IMR-90 (cell line): Measurements from ENCODE around the gene NOX1. TPM values are rescaled to one million over a fixed set of nuclear protein-coding genes. Genes with fewer than 3 reads are reported as not detected.

Experiments used
- ATAC-seq: fragments of 200-7000 bp; cut with Tn5 transposase; 2 replicates; pipeline ENCODE4 v1.9.1; 2020; ENCODE audit warnings: low read depth, mild to moderate bottlenecking, moderate library complexity
- BruUV-seq: library from RNA; stranded (reverse); fragments of 400-500 nt; replicated peaks from 2 replicates; lab custom pipeline; 2021; lab: Mats Ljungman, UMichigan
- CTCF ChIA-PET: fragments of 300-600 bp; formaldehyde crosslinking; extraction: SDS; loops from one replicate; lab custom pipeline; 2021; ENCODE audit warnings: antibody characterized with exemption; lab: Yijun Ruan, JAX
- POLR2A ChIA-PET: fragments of 300-600 bp; sonication (Branson Sonifier 250); formaldehyde crosslinking; loops from one replicate; lab custom pipeline; 2022; ENCODE audit warnings: antibody characterized with exemption; ENCODE audit not compliant: unreplicated experiment; lab: Charles Lee
- DNase-seq: peaks from one replicate; pipeline ENCODE4 v3.0.0; 2013
- H2AFZ ChIP-seq: replicated peaks from 2 replicates; pipeline ENCODE3; 2013; ENCODE audit warnings: low read length, mild to moderate bottlenecking; ENCODE audit not compliant: poor library complexity
- H2AK5ac ChIP-seq: 2 replicates; pipeline ENCODE4 v1.6.1; 2013; ENCODE audit warnings: low read depth, low read length, inconsistent platforms
- H2AK9ac ChIP-seq: replicated peaks from 2 replicates; pipeline ENCODE3; 2013; ENCODE audit warnings: mild to moderate bottlenecking, low read depth, low read length, moderate library complexity; ENCODE audit not compliant: poor library complexity
- H2BK120ac ChIP-seq: 2 replicates; pipeline ENCODE4 v1.6.1; 2013; ENCODE audit warnings: low read depth, low read length, inconsistent platforms
- H2BK15ac ChIP-seq: 3 replicates; pipeline ENCODE4 v1.6.1; 2013; ENCODE audit warnings: low read depth, low read length, inconsistent platforms
- H2BK20ac ChIP-seq: 2 replicates; pipeline ENCODE4 v1.6.1; 2013; ENCODE audit warnings: low read depth, mild to moderate bottlenecking, inconsistent platforms, low read length, moderate library complexity
- H2BK5ac ChIP-seq: 2 replicates; pipeline ENCODE4 v1.6.1; 2013; ENCODE audit warnings: mild to moderate bottlenecking, low read depth, low read length, inconsistent platforms; ENCODE audit not compliant: poor library complexity, severe bottlenecking
- H3K14ac ChIP-seq: replicated peaks from 2 replicates; pipeline ENCODE4 v1.6.1; 2013; ENCODE audit warnings: low read depth, low read length, inconsistent platforms
- H3K18ac ChIP-seq: 2 replicates; pipeline ENCODE4 v1.6.1; 2013; ENCODE audit warnings: low read depth, low read length, control low read depth
- H3K23ac ChIP-seq: 2 replicates; pipeline ENCODE4 v1.6.1; 2013; ENCODE audit warnings: low read depth, low read length, inconsistent platforms
- H3K27ac ChIP-seq: 2 replicates; pipeline ENCODE4 v1.5.1; 2013; ENCODE audit warnings: mild to moderate bottlenecking, control low read depth, low read length; ENCODE audit not compliant: insufficient read depth
- H3K27me3 ChIP-seq: 2 replicates; pipeline ENCODE4 v1.6.1; 2013; ENCODE audit warnings: low read length; ENCODE audit not compliant: control insufficient read depth, insufficient read depth
- H3K36me3 ChIP-seq: 2 replicates; pipeline ENCODE4 v1.6.1; 2013; ENCODE audit warnings: low read length, mixed read lengths; ENCODE audit not compliant: control insufficient read depth, insufficient read depth
- H3K4ac ChIP-seq: 2 replicates; pipeline ENCODE4 v1.6.1; 2013; ENCODE audit warnings: low read depth, low read length, inconsistent platforms
- H3K4me1 ChIP-seq: 2 replicates; pipeline ENCODE4 v1.6.1; 2013; ENCODE audit warnings: low read length, mixed read lengths; ENCODE audit not compliant: control insufficient read depth, insufficient read depth
- H3K4me2 ChIP-seq: 2 replicates; pipeline ENCODE4 v1.6.1; 2013; ENCODE audit warnings: low read depth, mild to moderate bottlenecking, control low read depth, low read length, moderate library complexity
- H3K4me3 ChIP-seq: 2 replicates; pipeline ENCODE4 v1.5.1; 2013; ENCODE audit warnings: low read depth, mild to moderate bottlenecking, control low read depth, low read length, moderate library complexity; ENCODE audit not compliant: insufficient read depth
- H3K56ac ChIP-seq: 2 replicates; pipeline ENCODE4 v1.6.1; 2013; ENCODE audit warnings: low read length, inconsistent platforms; ENCODE audit not compliant: insufficient read depth; ENCODE audit errors: extremely low read depth
- H3K79me1 ChIP-seq, 2 experiments: 2 replicates each; pipeline ENCODE4 v1.6.1; 2013; ENCODE audit warnings: low read length in 2 of 2, inconsistent platforms in 1 of 2, low read depth in 1 of 2
- H3K9ac ChIP-seq: 2 replicates; pipeline ENCODE4 v1.6.1; 2013; ENCODE audit warnings: low read depth, low read length, control low read depth
- H3K9me1 ChIP-seq: 2 replicates; pipeline ENCODE4 v1.6.1; 2013; ENCODE audit warnings: low read length, inconsistent platforms; ENCODE audit not compliant: insufficient read depth
- H3K9me3 ChIP-seq: 2 replicates; pipeline ENCODE4 v1.6.1; 2013; ENCODE audit warnings: low read length; ENCODE audit not compliant: control insufficient read depth, insufficient read depth
- H4K20me1 ChIP-seq: 2 replicates; pipeline ENCODE4 v1.6.1; 2013; ENCODE audit warnings: low read length, inconsistent platforms; ENCODE audit not compliant: insufficient read depth
- H4K5ac ChIP-seq: 2 replicates; pipeline ENCODE4 v1.6.1; 2013; ENCODE audit warnings: mild to moderate bottlenecking, low read depth, low read length, control low read depth
- H4K8ac ChIP-seq, 2 experiments: 2 replicates each; pipeline ENCODE4 v1.6.1; 2013; ENCODE audit warnings: low read depth in 2 of 2, low read length in 2 of 2, control low read depth in 1 of 2, inconsistent platforms in 1 of 2
- H4K91ac ChIP-seq: 2 replicates; pipeline ENCODE4 v1.6.1; 2013; ENCODE audit warnings: low read depth, low read length, inconsistent platforms; ENCODE audit not compliant: insufficient read depth
- BHLHE40 ChIP-seq: fragments of 150-350 bp; IDR thresholded peaks from 2 replicates; pipeline ENCODE4 v1.6.1; 2016; ENCODE audit warnings: mild to moderate bottlenecking, low read depth, low read length
- CEBPB ChIP-seq: IDR thresholded peaks from 2 replicates; pipeline ENCODE4 v1.6.1; 2012; ENCODE audit warnings: low read depth, low read length, improper control_type of control experiment
- CHD1 ChIP-seq: IDR thresholded peaks from 2 replicates; pipeline ENCODE4 v1.6.1; 2012; ENCODE audit warnings: low read depth, low read length, improper control_type of control experiment
- FOS ChIP-seq: fragments of 150-350 bp; IDR thresholded peaks from 2 replicates; pipeline ENCODE4 v1.6.1; 2016; ENCODE audit warnings: low read depth, low read length
- MAFK ChIP-seq: IDR thresholded peaks from 2 replicates; pipeline ENCODE4 v1.6.1; 2012; ENCODE audit warnings: low read depth, low read length, improper control_type of control experiment
- MAZ ChIP-seq: IDR thresholded peaks from 2 replicates; pipeline ENCODE4 v1.6.1; 2012; ENCODE audit warnings: low read depth, mild to moderate bottlenecking, low read length, improper control_type of control experiment, moderate library complexity, borderline replicate concordance
- MXI1 ChIP-seq: IDR thresholded peaks from 2 replicates; pipeline ENCODE4 v1.6.1; 2012; ENCODE audit warnings: low read depth, mild to moderate bottlenecking, low read length, moderate library complexity, borderline replicate concordance
- NFE2L2 ChIP-seq: fragments of 150-350 bp; IDR thresholded peaks from 2 replicates; pipeline ENCODE4 v1.6.1; 2016; ENCODE audit warnings: low read depth, mild to moderate bottlenecking, low read length
- POLR2A ChIP-seq: IDR thresholded peaks from 2 replicates; pipeline ENCODE4 v1.6.1; 2012; ENCODE audit warnings: mild to moderate bottlenecking, low read depth, low read length
- RAD21 ChIP-seq: IDR thresholded peaks from 2 replicates; pipeline ENCODE4 v1.6.1; 2012; ENCODE audit warnings: low read length, improper control_type of control experiment
- RCOR1 ChIP-seq: IDR thresholded peaks from 2 replicates; pipeline ENCODE4 v1.6.1; 2012; ENCODE audit warnings: mild to moderate bottlenecking, low read length, improper control_type of control experiment; ENCODE audit not compliant: insufficient replicate concordance
- RFX5 ChIP-seq: IDR thresholded peaks from 2 replicates; pipeline ENCODE4 v1.8.0; 2012; ENCODE audit warnings: low read depth, mild to moderate bottlenecking, low read length, moderate library complexity
- SMC3 ChIP-seq: fragments of 150-350 bp; IDR thresholded peaks from 2 replicates; pipeline ENCODE4 v1.6.1; 2016; ENCODE audit warnings: low read depth, mild to moderate bottlenecking, antibody characterized with exemption, low read length, moderate library complexity
- WGBS, 2 experiments: methylation state at CpG; one replicate each; pipeline versions ENCODE4 v1.1.5 to v1.1.7; 2013; ENCODE audit warnings: missing lambda C conversion rate in 2 of 2; ENCODE audit not compliant: insufficient read length in 1 of 2; ENCODE audit errors: extremely low coverage in 2 of 2; 5-methylcytosine and 5-hydroxymethylcytosine counted together
- dilution Hi-C: fragments of 300-500 bp; cut with HindIII; formaldehyde crosslinking; loops from one replicate; pipeline ENCODE4 v1.14.3; 2018; ENCODE audit warnings: low sequenced_read_pairs; ENCODE audit not compliant: unreplicated experiment
- in situ Hi-C: fragments of 300-500 bp; cut with MboI; formaldehyde crosslinking; loops from 3 replicates; pipeline ENCODE4 v1.14.3; 2019; ENCODE audit warnings: low sequenced_read_pairs, inconsistent platforms, mixed read lengths
- intact Hi-C: fragments of 100-400 bp; cut with micrococcal nuclease; formaldehyde crosslinking; loops from 2 replicates; pipeline ENCODE4 v1.10.0; 2022
- polyA plus RNA-seq, 3 experiments: library from polyadenylated mRNA; depleted of rRNA; stranded (reverse); fragments of >200 nt; gene quantifications; 2 replicates each; pipeline ENCODE4 v1.2.3, GENCODE V29; 2012; ENCODE audit warnings: low replicate concordance in 1 of 3
- total RNA-seq: library from RNA; depleted of rRNA; stranded (reverse); fragments of >200 nt; gene quantifications from 2 replicates; pipeline ENCODE4 v1.2.3, GENCODE V29; 2012
- TF ChIP-seq, protein P1 (sequence below): conservative IDR thresholded peaks from 2 replicates; pipeline ENCODE4 v1.5.1; 2012; ENCODE audit warnings: mild to moderate bottlenecking, low read depth, low read length, improper control_type of control experiment
- TF ChIP-seq, protein P2 (sequence below): fragments of 150-350 bp; IDR thresholded peaks from 2 replicates; pipeline ENCODE4 v1.6.1; 2017; ENCODE audit warnings: mild to moderate bottlenecking, antibody characterized with exemption, low read length, low read depth
- TF ChIP-seq, protein P3 (sequence below): fragments of 150-350 bp; IDR thresholded peaks from 2 replicates; pipeline ENCODE4 v1.6.1; 2016; ENCODE audit warnings: low read depth, mild to moderate bottlenecking, low read length, moderate library complexity, borderline replicate concordance

Gene NOX1
- total and polyA plus RNA-seq, 2 of the 4 experiments (the other 2 are of a cell fraction): not detected

- H2BK20ac ChIP-seq: no peak overlapping the region
- H2AFZ ChIP-seq: no peak overlapping the region
- no peak overlapping the region for H3K23ac ChIP-seq
- H4K91ac ChIP-seq: no peak overlapping the region
- H4K20me1 ChIP-seq: no peaks in the 10 kb centered on the region
- no TSS peak for BruUV-seq
- no peak overlapping the region for H4K5ac ChIP-seq
- H3K27me3 ChIP-seq: peaks cover 4% of the 10 kb centered on the region
- ATAC-seq (no peak), DNase-seq (no peak)
- POLR2A ChIA-PET: no interaction called here
- no peak overlapping the region for H2AK5ac ChIP-seq
- no peaks in the 10 kb centered on the region for H3K36me3 ChIP-seq
- no peak overlapping the region for H3K9ac ChIP-seq
- H3K4me2 ChIP-seq: no peak overlapping the region
- H2BK15ac ChIP-seq: no peak overlapping the region
- H3K18ac ChIP-seq: no peak overlapping the region
- TF ChIP-seq RAD21: no peak
- no peak for TF ChIP-seq MAFK
- TF ChIP-seq, protein P1, sequence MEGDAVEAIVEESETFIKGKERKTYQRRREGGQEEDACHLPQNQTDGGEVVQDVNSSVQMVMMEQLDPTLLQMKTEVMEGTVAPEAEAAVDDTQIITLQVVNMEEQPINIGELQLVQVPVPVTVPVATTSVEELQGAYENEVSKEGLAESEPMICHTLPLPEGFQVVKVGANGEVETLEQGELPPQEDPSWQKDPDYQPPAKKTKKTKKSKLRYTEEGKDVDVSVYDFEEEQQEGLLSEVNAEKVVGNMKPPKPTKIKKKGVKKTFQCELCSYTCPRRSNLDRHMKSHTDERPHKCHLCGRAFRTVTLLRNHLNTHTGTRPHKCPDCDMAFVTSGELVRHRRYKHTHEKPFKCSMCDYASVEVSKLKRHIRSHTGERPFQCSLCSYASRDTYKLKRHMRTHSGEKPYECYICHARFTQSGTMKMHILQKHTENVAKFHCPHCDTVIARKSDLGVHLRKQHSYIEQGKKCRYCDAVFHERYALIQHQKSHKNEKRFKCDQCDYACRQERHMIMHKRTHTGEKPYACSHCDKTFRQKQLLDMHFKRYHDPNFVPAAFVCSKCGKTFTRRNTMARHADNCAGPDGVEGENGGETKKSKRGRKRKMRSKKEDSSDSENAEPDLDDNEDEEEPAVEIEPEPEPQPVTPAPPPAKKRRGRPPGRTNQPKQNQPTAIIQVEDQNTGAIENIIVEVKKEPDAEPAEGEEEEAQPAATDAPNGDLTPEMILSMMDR: no peak
- TF ChIP-seq SMC3: no peak
- TF ChIP-seq POLR2A: no peak
- no peak for TF ChIP-seq MXI1
- TF ChIP-seq BHLHE40: no peak
- TF ChIP-seq, protein P2, sequence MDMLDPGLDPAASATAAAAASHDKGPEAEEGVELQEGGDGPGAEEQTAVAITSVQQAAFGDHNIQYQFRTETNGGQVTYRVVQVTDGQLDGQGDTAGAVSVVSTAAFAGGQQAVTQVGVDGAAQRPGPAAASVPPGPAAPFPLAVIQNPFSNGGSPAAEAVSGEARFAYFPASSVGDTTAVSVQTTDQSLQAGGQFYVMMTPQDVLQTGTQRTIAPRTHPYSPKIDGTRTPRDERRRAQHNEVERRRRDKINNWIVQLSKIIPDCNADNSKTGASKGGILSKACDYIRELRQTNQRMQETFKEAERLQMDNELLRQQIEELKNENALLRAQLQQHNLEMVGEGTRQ: no peak
- no peak for TF ChIP-seq RFX5
- TF ChIP-seq CEBPB: no peak
- no peak for TF ChIP-seq RCOR1
- no peak for TF ChIP-seq NFE2L2
- no peak for TF ChIP-seq FOS
- TF ChIP-seq MAZ: no peak
- TF ChIP-seq, protein P3, sequence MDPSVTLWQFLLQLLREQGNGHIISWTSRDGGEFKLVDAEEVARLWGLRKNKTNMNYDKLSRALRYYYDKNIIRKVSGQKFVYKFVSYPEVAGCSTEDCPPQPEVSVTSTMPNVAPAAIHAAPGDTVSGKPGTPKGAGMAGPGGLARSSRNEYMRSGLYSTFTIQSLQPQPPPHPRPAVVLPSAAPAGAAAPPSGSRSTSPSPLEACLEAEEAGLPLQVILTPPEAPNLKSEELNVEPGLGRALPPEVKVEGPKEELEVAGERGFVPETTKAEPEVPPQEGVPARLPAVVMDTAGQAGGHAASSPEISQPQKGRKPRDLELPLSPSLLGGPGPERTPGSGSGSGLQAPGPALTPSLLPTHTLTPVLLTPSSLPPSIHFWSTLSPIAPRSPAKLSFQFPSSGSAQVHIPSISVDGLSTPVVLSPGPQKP: no peak
- no peak for TF ChIP-seq CHD1
- no peak overlapping the region for H3K27ac ChIP-seq
- H2AK9ac ChIP-seq: no peak overlapping the region
- H3K4ac ChIP-seq: no peak overlapping the region
- no peaks in the 10 kb centered on the region for H3K9me1 ChIP-seq
- in situ Hi-C loops: no loop called here
- no peaks in the 10 kb centered on the region for H3K4me1 ChIP-seq
- no peak overlapping the region for H3K56ac ChIP-seq
- no peak overlapping the region for H2BK120ac ChIP-seq
- H3K4me3 ChIP-seq: no peak overlapping the region
- no peaks in the 10 kb centered on the region for H3K79me1 ChIP-seq
- WGBS, 2 experiments: 40% methylated on average over 1 of the region's 2 CpGs; no CpG with 5 or more reads in 1 of the 2 experiments
- dilution Hi-C loops: no loop called here
- no peak overlapping the region for H4K8ac ChIP-seq
- no peak overlapping the region for H3K14ac ChIP-seq
- no peak overlapping the region for H2BK5ac ChIP-seq
- CTCF ChIA-PET: no interaction called here
- H3K9me3 ChIP-seq: no peaks in the 10 kb centered on the region
- intact Hi-C loops: no loop called here
These were observed 21.3 kb downstream of the NOX1 start for GRCh38 chrX:100852810-100853209.
